Measurements from ENCODE around the gene KCTD11.
"Not testable (repeated sequence)": the region's sequence is repeated elsewhere in the genome, so short reads cannot be mapped to it uniquely, and the experiment has no call there.

DNA sequence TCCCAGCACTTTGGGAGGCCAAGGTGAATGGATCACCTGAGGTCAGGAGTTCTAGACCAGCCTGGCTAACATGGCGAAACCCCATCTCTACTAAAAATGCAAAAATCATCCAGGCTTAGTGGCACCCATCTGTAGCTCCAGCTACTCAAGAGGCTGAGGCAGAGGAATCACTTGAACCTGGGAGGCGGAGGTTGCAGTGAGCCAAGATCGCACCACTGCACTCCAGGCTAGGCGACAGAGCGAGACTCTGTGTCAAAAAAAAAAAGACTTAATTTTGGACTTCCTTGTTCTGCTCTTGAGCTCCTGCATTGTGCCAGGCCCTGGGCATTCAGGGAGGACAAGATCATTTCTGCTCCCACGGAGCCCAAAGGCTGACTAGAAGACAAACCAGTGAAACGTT is 14.4 kb upstream of the KCTD11 start:
- TF ChIP-seq EZH2 (IDR thresholded peaks at IDR 0.05; ENCODE audit: low read depth) = not testable (repeated sequence)
- TF ChIP-seq, protein P1, sequence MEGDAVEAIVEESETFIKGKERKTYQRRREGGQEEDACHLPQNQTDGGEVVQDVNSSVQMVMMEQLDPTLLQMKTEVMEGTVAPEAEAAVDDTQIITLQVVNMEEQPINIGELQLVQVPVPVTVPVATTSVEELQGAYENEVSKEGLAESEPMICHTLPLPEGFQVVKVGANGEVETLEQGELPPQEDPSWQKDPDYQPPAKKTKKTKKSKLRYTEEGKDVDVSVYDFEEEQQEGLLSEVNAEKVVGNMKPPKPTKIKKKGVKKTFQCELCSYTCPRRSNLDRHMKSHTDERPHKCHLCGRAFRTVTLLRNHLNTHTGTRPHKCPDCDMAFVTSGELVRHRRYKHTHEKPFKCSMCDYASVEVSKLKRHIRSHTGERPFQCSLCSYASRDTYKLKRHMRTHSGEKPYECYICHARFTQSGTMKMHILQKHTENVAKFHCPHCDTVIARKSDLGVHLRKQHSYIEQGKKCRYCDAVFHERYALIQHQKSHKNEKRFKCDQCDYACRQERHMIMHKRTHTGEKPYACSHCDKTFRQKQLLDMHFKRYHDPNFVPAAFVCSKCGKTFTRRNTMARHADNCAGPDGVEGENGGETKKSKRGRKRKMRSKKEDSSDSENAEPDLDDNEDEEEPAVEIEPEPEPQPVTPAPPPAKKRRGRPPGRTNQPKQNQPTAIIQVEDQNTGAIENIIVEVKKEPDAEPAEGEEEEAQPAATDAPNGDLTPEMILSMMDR (conservative IDR thresholded peaks at IDR 0.05) = not testable (repeated sequence)
